Hematopoietic multipotent progenitor cell treated with erythropoietin and hydrocortisone succinate and interleukin-3 and kit ligand, for 17 days (in vitro differentiated cells): Measurements from ENCODE around the gene DGCR2.
"Not testable (repeated sequence)": the region's sequence is repeated elsewhere in the genome, so short reads cannot be mapped to it uniquely, and the experiment has no call there.

Source experiments
- DNase-seq: peaks from one replicate; pipeline ENCODE4 v3.0.0-alpha.2; 2015; ENCODE audit warnings: low spot score

Gene DGCR2

GRCh38 chr22:19060356-19061009 lies 61.7 kb downstream of the DGCR2 start:
- DNase-seq: no peak

GRCh38 chr22:19059481-19060278 lies 62.5 kb downstream of the DGCR2 start:
- no peak for DNase-seq

DNA sequence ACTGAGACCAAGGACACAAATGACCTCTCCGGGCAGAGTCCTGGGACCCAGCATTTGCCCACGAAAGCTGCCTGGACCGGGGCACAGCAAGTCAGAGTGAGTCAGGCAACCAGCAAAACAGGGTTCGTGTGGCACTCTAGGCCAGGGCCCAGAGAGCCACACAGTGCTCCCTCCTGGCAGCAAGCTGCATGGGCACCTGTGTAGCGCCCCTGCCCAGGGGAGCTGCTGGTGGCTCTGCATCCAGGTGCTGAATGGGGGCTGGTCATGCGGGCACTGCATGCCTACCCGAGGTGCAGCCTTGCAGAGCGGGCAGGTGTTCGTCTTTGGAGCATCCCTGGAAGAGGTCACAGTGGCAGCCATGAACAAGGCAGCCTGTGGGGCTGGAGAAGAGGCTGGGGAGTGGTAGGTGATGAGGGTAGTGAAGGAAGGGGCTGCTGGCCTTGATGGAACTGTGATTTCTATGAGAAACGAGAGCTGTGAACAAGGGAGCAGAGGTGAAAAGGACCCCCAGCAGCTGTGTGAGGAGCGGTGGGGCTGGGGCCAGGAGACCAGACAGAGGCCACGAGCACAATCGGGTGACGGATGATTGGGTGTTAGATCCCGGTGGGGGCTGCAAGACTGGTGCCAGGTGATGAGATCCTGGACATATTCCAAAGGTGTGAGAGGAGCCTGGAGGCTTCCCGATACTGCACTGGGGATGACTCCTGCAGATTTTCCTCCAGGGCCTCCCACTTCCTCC lies 63.3 kb downstream of the DGCR2 start:
- no peak for DNase-seq

- DNase-seq: no peak
Observed at GRCh38 chr22:19057999-19058491, 64.2 kb downstream of the DGCR2 start.

GRCh38 chr22:19057539-19057938 lies 64.7 kb downstream of the DGCR2 start:
- DNase-seq: no peak

DNA sequence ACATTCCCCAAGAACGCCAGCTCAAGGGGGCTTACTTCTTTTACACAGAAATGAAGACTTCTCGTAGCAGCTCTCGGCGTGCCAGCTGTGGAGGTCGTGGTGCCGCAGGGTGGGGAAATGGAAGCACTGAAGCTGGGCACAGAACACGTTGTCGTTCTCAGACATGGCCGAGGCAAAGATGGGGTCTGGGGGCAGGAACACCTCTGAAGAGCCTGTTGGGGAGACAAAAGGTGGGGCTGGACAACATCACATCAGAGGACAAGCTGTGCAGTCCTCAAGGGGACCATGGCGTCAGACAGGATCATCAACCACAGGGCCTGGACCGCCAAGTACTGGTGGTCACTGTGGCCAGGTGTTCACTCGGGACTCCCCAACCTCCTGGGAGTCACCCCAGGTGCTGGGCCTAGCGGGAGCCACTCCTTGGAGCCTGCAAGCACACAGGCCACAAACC lies 65.2 kb downstream of the DGCR2 start:
- DNase-seq: no peak

- DNase-seq: no peak
Observed at GRCh38 chr22:19055801-19056200, 66.4 kb downstream of the DGCR2 start.

DNA sequence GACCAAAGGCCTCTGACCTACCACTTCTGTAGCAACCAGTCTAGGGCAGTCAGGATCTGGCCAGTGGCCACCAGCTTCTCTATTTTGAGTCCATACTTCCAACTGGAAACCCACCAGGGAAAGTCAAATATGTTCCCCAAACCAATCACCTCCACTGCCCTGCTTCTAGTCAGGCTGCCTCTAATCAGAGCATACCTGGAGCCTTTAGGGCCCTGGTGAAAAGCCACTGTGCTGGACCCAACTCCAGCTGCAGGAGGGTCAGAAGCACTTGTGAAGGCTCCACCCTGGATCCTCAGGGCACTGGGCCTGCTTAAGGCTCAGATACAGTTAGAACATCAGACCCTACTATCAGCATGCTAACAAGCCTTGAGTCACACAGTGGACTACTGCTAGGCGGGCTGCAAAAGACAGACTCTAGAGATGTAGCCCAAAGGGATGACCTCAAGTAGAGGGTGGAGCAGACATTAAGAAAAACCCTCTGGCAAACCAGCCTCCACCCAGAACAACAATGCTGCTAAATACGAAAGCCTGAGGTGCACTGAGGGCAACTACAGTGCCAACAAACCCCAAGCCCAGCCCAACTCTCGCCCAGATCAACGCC lies 69.2 kb downstream of the DGCR2 start:
- DNase-seq: no peak

DNA sequence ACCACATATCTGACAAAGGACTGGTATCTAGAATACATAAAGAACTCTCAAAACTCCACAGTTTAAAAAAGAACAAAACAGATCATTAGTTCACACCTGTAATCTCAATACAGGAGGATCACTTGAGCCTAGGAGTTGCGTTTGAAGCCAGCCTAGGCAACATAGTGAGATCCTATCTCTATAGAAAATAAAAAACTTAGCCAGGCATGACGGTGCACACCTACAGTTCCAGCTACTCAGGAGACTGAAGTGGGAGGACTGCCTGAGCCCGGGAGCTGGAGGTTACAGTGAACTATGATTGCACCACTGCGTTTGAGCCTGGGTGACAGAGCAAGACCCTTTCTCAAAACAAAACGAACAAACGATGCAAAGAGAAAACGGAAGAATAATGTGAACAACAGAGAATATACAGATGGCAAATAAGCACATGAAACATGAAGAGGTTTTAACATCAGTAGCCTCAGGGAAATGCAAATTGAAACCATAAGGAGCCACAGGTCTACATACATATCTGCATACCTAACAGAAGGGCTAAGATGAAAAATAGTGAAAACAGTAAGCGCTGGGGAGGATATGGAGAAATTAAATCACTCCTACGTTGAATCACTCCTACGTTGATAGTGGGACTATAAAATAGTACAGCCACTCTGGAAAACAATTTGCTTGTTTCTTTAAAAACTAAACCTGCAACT lies 70.7 kb downstream of the DGCR2 start:
- no peak for DNase-seq

- not testable (repeated sequence) for DNase-seq
Observed at GRCh38 chr22:19050847-19051246, 71.4 kb downstream of the DGCR2 start.

DNA sequence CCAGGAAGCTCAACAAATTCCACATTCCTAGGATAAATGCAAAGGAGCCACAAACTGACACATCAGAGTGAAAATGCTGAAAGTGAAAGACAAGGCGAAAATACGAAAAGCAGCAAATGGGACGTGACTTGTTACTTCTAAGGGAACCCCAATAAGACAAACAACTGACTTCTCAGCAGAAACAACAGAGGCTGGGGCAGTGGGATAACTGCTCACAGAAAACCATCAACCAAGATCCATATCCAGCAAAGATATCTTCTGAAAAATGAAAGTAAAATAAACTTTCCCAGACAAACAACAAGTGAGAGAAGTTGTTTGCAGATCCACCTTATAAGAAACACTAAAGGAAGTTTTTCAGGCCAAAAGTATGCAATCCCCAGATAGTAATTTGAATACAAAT lies 72.1 kb downstream of the DGCR2 start:
- DNase-seq: no peak

GRCh38 chr22:19048531-19048930 lies 73.7 kb downstream of the DGCR2 start:
- no peak for DNase-seq

- DNase-seq: no peak
Observed at GRCh38 chr22:19047993-19048392, 74.2 kb downstream of the DGCR2 start.

GRCh38 chr22:19046719-19047609 lies 75.2 kb downstream of the DGCR2 start:
- no peak for DNase-seq

GRCh38 chr22:19046287-19046686 lies 75.9 kb downstream of the DGCR2 start:
- no peak for DNase-seq

GRCh38 chr22:19045094-19045493 lies 77.1 kb downstream of the DGCR2 start:
- no peak for DNase-seq

- no peak for DNase-seq
Observed at GRCh38 chr22:19044381-19044780, 77.8 kb downstream of the DGCR2 start.

GRCh38 chr22:19043121-19044085 lies 78.8 kb downstream of the DGCR2 start:
- no peak for DNase-seq
